ENCODE results near the gene ZNF354C.

ZNF354C gene

GRCh38 chr5:179079165-179079987 lies 19.2 kb downstream of the ZNF354C start:
- TF ChIP-seq CSDC2 (CRISPR knock-in tag; IDR thresholded peaks at IDR 0.05) (no peak), ESRRG (CRISPR knock-in tag; IDR thresholded peaks at IDR 0.05) (no peak), ZNF8 (CRISPR knock-in tag; IDR thresholded peaks at IDR 0.05) (no peak), PPARA (CRISPR knock-in tag; IDR thresholded peaks at IDR 0.05; ENCODE audit: borderline replicate concordance) (no peak), ZFP3 (CRISPR knock-in tag; IDR thresholded peaks at IDR 0.05) (no peak), ARNTL (CRISPR knock-in tag; IDR thresholded peaks at IDR 0.05; ENCODE audit: borderline replicate concordance, low read depth) (no peak), ZC3H10 (CRISPR knock-in tag; IDR thresholded peaks at IDR 0.05) (no peak), SNAI2 (CRISPR knock-in tag; IDR thresholded peaks at IDR 0.05) (no peak), POU6F1 (CRISPR knock-in tag; IDR thresholded peaks at IDR 0.05; ENCODE audit: borderline replicate concordance, low read depth) (no peak), TCF4 (CRISPR knock-in tag; IDR thresholded peaks at IDR 0.05; ENCODE audit: borderline replicate concordance) (no peak), GLIS3 (CRISPR knock-in tag; IDR thresholded peaks at IDR 0.05) (no peak), RARB (CRISPR knock-in tag; IDR thresholded peaks at IDR 0.05) (no peak), ZFP30 (CRISPR knock-in tag; IDR thresholded peaks at IDR 0.05) (no peak), ISL1 (CRISPR knock-in tag; IDR thresholded peaks at IDR 0.05) (no peak), ZNF565 (CRISPR knock-in tag; conservative IDR thresholded peaks at IDR 0.05; ENCODE audit: low read depth) (no peak), CREB5 (CRISPR knock-in tag; IDR thresholded peaks at IDR 0.05; ENCODE audit: low read depth) (no peak)
- TF ChIP-seq, protein P1, sequence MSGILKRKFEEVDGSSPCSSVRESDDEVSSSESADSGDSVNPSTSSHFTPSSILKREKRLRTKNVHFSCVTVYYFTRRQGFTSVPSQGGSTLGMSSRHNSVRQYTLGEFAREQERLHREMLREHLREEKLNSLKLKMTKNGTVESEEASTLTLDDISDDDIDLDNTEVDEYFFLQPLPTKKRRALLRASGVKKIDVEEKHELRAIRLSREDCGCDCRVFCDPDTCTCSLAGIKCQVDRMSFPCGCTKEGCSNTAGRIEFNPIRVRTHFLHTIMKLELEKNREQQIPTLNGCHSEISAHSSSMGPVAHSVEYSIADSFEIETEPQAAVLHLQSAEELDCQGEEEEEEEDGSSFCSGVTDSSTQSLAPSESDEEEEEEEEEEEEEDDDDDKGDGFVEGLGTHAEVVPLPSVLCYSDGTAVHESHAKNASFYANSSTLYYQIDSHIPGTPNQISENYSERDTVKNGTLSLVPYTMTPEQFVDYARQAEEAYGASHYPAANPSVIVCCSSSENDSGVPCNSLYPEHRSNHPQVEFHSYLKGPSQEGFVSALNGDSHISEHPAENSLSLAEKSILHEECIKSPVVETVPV (CRISPR knock-in tag; IDR thresholded peaks at IDR 0.05), result no peak
- TF ChIP-seq, protein P2, sequence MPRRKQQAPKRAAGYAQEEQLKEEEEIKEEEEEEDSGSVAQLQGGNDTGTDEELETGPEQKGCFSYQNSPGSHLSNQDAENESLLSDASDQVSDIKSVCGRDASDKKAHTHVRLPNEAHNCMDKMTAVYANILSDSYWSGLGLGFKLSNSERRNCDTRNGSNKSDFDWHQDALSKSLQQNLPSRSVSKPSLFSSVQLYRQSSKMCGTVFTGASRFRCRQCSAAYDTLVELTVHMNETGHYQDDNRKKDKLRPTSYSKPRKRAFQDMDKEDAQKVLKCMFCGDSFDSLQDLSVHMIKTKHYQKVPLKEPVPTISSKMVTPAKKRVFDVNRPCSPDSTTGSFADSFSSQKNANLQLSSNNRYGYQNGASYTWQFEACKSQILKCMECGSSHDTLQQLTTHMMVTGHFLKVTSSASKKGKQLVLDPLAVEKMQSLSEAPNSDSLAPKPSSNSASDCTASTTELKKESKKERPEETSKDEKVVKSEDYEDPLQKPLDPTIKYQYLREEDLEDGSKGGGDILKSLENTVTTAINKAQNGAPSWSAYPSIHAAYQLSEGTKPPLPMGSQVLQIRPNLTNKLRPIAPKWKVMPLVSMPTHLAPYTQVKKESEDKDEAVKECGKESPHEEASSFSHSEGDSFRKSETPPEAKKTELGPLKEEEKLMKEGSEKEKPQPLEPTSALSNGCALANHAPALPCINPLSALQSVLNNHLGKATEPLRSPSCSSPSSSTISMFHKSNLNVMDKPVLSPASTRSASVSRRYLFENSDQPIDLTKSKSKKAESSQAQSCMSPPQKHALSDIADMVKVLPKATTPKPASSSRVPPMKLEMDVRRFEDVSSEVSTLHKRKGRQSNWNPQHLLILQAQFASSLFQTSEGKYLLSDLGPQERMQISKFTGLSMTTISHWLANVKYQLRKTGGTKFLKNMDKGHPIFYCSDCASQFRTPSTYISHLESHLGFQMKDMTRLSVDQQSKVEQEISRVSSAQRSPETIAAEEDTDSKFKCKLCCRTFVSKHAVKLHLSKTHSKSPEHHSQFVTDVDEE (CRISPR knock-in tag; IDR thresholded peaks at IDR 0.05), result no peak
- no peak for ATAC-seq

GRCh38 chr5:179080724-179081123 lies 20.6 kb downstream of the ZNF354C start:
- no peak for TF ChIP-seq ZFP3 (CRISPR knock-in tag; IDR thresholded peaks at IDR 0.05)
- no peak for TF ChIP-seq ISL1 (CRISPR knock-in tag; IDR thresholded peaks at IDR 0.05)
- no peak for TF ChIP-seq ESRRG (CRISPR knock-in tag; IDR thresholded peaks at IDR 0.05)
- no peak for TF ChIP-seq BACH2 (CRISPR knock-in tag; IDR thresholded peaks at IDR 0.05; ENCODE audit: borderline replicate concordance)
- TF ChIP-seq ZNF70 (CRISPR knock-in tag; IDR thresholded peaks at IDR 0.05), result no peak
- TF ChIP-seq CREB5 (CRISPR knock-in tag; IDR thresholded peaks at IDR 0.05; ENCODE audit: low read depth), result no peak
- no peak for TF ChIP-seq SNAI2 (CRISPR knock-in tag; IDR thresholded peaks at IDR 0.05)
- no peak for TF ChIP-seq ZNF8 (CRISPR knock-in tag; IDR thresholded peaks at IDR 0.05)
- TF ChIP-seq, protein P3, sequence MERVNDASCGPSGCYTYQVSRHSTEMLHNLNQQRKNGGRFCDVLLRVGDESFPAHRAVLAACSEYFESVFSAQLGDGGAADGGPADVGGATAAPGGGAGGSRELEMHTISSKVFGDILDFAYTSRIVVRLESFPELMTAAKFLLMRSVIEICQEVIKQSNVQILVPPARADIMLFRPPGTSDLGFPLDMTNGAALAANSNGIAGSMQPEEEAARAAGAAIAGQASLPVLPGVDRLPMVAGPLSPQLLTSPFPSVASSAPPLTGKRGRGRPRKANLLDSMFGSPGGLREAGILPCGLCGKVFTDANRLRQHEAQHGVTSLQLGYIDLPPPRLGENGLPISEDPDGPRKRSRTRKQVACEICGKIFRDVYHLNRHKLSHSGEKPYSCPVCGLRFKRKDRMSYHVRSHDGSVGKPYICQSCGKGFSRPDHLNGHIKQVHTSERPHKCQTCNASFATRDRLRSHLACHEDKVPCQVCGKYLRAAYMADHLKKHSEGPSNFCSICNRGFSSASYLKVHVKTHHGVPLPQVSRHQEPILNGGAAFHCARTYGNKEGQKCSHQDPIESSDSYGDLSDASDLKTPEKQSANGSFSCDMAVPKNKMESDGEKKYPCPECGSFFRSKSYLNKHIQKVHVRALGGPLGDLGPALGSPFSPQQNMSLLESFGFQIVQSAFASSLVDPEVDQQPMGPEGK (CRISPR knock-in tag; IDR thresholded peaks at IDR 0.05; ENCODE audit: borderline replicate concordance), result no peak
- TF ChIP-seq TCF4 (CRISPR knock-in tag; IDR thresholded peaks at IDR 0.05; ENCODE audit: borderline replicate concordance), result no peak
- no peak for TF ChIP-seq RARB (CRISPR knock-in tag; IDR thresholded peaks at IDR 0.05)
- no peak for TF ChIP-seq ZC3H10 (CRISPR knock-in tag; IDR thresholded peaks at IDR 0.05)
- ATAC-seq, result no peak
